ENCODE data around the gene ITPK1.

DNA sequence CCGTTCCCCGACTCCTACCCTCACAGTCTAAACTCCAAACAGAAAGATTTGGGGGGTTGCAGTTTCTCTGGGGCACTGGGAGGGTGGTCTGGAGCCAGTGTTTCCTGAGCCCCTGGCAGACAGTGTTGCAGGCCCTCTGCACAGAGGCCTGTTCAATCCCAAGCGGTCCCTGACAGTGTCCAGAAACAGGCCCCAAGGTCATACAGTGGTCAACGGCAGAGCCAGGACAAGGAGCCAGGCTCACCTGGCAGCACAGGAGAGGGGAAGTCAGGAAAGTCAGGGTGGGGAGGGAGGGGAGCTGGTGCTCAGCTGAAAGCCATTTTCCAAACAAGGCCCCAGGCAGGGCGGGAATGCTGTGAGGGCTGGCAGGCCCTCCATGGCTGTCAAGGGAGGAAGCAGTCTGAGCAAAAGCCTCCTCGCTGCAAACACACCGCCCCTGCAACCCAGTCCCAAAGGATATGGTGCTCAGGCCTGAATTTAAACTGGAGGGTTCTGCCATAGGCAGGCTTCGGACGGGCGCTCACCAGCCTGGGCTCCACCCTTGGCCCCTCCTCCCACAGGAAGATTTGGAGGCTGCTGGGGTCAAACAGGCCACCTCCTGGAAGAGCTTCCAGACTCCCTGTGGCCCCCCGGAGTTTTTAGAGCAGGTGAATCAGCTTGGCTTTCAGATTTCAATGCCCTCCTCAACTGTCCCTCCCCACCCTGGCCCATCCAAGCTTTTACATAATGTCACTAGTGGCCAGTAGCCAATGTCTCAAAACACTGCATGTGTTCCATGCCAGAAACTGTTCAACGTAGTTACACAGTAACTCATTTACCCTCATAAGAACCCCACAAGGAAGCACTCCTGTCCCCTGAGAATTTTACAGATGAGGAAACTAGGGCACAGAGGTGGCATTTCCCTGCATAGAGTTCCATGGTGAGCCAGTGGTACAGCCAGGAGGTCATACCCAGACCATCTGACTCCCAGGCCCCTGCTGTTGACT, 151.3 kb downstream of the ITPK1 start:
- no peak for TF ChIP-seq EZH2phosphoT487 (IDR thresholded peaks at IDR 0.05; ENCODE audit: low read length)
- TF ChIP-seq, protein P1, sequence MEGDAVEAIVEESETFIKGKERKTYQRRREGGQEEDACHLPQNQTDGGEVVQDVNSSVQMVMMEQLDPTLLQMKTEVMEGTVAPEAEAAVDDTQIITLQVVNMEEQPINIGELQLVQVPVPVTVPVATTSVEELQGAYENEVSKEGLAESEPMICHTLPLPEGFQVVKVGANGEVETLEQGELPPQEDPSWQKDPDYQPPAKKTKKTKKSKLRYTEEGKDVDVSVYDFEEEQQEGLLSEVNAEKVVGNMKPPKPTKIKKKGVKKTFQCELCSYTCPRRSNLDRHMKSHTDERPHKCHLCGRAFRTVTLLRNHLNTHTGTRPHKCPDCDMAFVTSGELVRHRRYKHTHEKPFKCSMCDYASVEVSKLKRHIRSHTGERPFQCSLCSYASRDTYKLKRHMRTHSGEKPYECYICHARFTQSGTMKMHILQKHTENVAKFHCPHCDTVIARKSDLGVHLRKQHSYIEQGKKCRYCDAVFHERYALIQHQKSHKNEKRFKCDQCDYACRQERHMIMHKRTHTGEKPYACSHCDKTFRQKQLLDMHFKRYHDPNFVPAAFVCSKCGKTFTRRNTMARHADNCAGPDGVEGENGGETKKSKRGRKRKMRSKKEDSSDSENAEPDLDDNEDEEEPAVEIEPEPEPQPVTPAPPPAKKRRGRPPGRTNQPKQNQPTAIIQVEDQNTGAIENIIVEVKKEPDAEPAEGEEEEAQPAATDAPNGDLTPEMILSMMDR (IDR thresholded peaks at IDR 0.05; ENCODE audit: low read length): no peak
- no peak for TF ChIP-seq EZH2 (optimal IDR thresholded peaks at IDR 0.05; ENCODE audit: low read depth, low read length)
